Naive B cell (primary cell): ENCODE results near the gene ACAN. TPM values are rescaled to one million over a fixed set of nuclear protein-coding genes. Genes with fewer than 3 reads are reported as not detected.

Source experiments
- ATAC-seq, 2 donors: fragments of 150-1000 bp; cut with Tn5 transposase; 2 replicates each; pipeline ENCODE4 v1.10.0; 2021; ENCODE audit warnings: low read depth in 2 of 2, mild to moderate bottlenecking in 2 of 2, moderate library complexity in 2 of 2
- DNase-seq: peaks from one replicate; pipeline ENCODE4 v3.0.0; 2022
- H3K27ac Mint-ChIP-seq, 6 donors: one replicate each; pipeline ENCODE4 v1.8.0; 2020 to 2022; ENCODE audit warnings: mild to moderate bottlenecking in 6 of 6, mixed read lengths in 6 of 6, moderate library complexity in 5 of 6, inconsistent platforms in 2 of 6
- H3K27me3 Mint-ChIP-seq, 3 donors: one replicate each; pipeline ENCODE4 v1.8.0; 2021 to 2022; ENCODE audit warnings: mixed read lengths in 3 of 3, mild to moderate bottlenecking in 1 of 3
- H3K36me3 Mint-ChIP-seq, 2 donors: one replicate each; pipeline ENCODE4 v1.8.0; 2020 to 2022; ENCODE audit warnings: mixed read lengths in 2 of 2, inconsistent platforms in 1 of 2, mild to moderate bottlenecking in 1 of 2
- H3K4me1 Mint-ChIP-seq, 3 donors: one replicate each; pipeline ENCODE4 v1.8.0; 2020 to 2022; ENCODE audit warnings: mixed read lengths in 3 of 3, inconsistent platforms in 1 of 3, mild to moderate bottlenecking in 1 of 3, moderate library complexity in 1 of 3
- H3K4me3 Mint-ChIP-seq, 8 donors: one replicate each; pipeline ENCODE4 v1.8.0; 2020 to 2022; ENCODE audit warnings: mild to moderate bottlenecking in 8 of 8, mixed read lengths in 8 of 8, moderate library complexity in 8 of 8, inconsistent platforms in 2 of 8
- H3K9me3 Mint-ChIP-seq, 7 donors: one replicate each; pipeline ENCODE4 v1.8.0; 2020 to 2022; ENCODE audit warnings: mixed read lengths in 7 of 7, mild to moderate bottlenecking in 5 of 7, inconsistent platforms in 2 of 7, moderate library complexity in 1 of 7
- polyA plus RNA-seq, 6 donors: library from polyadenylated mRNA; unstranded; fragments of 300-500 nt; fragmentation: Illumina TruSeq; gene quantifications; one replicate each; pipeline ENCODE4 v1.2.3, GENCODE V29; 2021; ENCODE audit warnings: low read depth in 6 of 6

Gene ACAN
- under 1 TPM in 1 of 6 donors, not detected in 5; 0.17 TPM for polyA plus RNA-seq

DNA sequence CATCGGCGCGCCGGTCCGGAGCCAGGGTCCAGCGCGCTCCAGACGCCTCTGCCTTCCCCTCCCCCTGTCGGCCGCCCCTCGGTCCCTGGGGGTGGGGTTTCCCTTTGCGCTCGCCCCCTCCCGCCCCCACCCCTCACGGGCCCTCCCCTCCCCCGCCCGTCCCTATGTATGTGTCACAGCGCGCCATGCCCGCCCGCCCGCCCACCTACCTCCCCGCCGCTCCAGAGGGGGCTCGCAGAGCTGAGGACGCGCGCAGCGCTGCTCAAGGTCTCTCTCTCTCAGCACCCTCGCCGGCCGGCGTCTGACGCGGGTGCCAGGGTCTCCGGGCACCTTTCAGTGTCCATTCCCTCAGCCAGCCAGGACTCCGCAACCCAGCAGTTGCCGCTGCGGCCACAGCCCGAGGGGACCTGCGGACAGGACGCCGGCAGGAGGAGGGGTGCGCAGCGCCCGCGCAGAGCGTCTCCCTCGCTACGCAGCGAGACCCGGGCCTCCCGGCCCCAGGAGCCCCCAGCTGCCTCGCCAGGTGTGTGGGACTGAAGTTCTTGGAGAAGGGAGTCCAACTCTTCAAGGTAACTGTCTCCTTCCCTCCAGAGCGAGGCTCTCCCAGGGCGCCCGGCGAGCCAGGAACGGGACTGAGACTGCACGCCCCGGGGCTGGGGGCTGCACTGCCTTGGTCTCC lies at the start of gene ACAN:
Gene ACAN (plus strand): TSS at position 196 of the 679 bp plus-strand sequence. CDS start 32,771 bp downstream, outside the sequence.
- Mint-ChIP-seq H3K27ac (peak within 1 kb of the TSS in 2 of 6 donors; percentile 25 to 57), H3K4me3 (peak within 1 kb of the TSS; percentile 53 to 96 (median 90)), H3K36me3 (no peaks in the 10 kb centered on the region), H3K4me1 (peaks cover 20 to 24% (median 23%) of the 10 kb centered on the region in 3 donors), H3K9me3 (peaks cover 0 to 2% (median 0%) of the 10 kb centered on the region in 7 donors), H3K27me3 (peaks cover 62 to 94% (median 85%) of the 10 kb centered on the region in 3 donors)
- DNase-seq (no peak), ATAC-seq (no peak)

DNA sequence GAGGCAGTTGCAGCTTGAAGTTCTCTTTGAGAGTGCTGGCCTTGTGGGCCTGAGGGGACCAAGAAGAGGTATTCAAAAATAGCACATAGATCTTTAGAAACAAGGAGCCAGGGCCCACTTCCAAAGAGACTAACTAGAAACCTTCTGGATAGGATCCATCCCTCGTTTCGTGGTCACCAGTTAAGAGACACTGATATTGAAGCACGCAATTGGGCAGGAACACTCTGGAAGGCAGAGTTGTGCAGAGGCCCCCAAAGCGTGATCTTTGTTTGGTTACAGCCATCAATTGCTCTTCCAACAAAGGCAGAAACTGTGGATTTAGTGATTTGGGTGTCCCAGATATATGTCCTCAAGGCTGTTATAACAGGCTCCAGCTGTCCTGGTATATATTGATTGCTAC lies 46.7 kb upstream of the ACAN start:
- Mint-ChIP-seq H3K4me1 (peaks cover 0 to 5% (median 4%) of the 10 kb centered on the region in 3 donors), H3K9me3 (peaks cover 0 to 6% (median 4%) of the 10 kb centered on the region in 7 donors), H3K27ac (peak overlapping the region in 1 of 6 donors; percentile 41), H3K4me3 (no peak overlapping the region), H3K36me3 (peaks cover 0 to 5% of the 10 kb centered on the region in 2 donors), H3K27me3 (peaks cover 20 to 27% (median 25%) of the 10 kb centered on the region in 3 donors)
- DNase-seq (no peak), ATAC-seq (no peak)

DNA sequence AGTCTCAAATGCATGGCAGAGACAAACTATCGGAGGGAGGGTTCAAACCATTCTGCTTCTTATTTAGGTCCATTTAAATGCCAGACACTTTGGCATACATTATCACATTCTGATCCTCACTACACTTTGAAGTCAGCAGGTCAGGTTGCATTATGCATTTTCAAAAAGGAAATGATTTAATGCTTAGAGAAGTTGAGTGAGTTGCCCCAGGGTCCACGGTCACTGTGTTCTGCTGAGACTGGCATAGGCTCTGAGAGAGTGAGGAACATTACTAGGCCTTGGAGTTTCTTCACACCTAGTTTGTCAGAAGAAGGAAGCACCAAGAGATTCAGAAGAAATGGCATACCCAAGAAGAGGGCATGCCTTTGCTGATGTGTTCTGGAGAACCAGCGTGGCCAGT lies 46.3 kb upstream of the ACAN start:
- DNase-seq: no peak
- peaks cover 0 to 5% of the 10 kb centered on the region in 2 donors for H3K36me3 Mint-ChIP-seq
- H3K27ac Mint-ChIP-seq: no peak overlapping the region
- H3K4me3 Mint-ChIP-seq: no peak overlapping the region
- peaks cover 0 to 5% (median 4%) of the 10 kb centered on the region in 3 donors for H3K4me1 Mint-ChIP-seq
- H3K9me3 Mint-ChIP-seq: peaks cover 0 to 6% (median 4%) of the 10 kb centered on the region in 7 donors
- ATAC-seq: no peak
- peaks cover 21 to 26% (median 25%) of the 10 kb centered on the region in 3 donors for H3K27me3 Mint-ChIP-seq

DNA sequence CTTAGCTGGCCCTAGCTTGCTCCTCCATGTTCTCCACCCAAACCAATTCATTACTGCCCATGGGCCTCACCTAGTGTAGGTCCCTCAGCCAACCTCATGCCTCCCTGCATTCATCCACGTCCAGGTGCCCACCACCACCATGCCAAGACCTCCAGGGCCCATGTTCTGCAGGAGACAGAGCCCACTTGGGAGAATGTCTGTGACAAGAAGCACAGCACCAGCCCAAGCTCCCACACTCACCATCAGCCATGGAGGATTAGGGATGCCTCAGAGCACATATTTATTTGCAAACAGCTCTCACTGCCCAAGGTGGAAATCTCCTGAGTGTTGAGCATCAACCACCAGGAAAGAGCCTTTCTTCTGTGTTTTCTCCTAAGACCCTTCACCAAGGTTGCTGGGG lies 43.4 kb upstream of the ACAN start:
- Mint-ChIP-seq H3K27ac (peak overlapping the region in 1 of 6 donors; percentile 9), H3K4me1 (no peaks in the 10 kb centered on the region), H3K9me3 (peaks cover 0 to 7% (median 4%) of the 10 kb centered on the region in 7 donors), H3K36me3 (peaks cover 0 to 5% of the 10 kb centered on the region in 2 donors), H3K27me3 (peaks cover 12 to 28% (median 20%) of the 10 kb centered on the region in 3 donors), H3K4me3 (no peak overlapping the region)
- ATAC-seq: no peak
- no peak for DNase-seq

DNA sequence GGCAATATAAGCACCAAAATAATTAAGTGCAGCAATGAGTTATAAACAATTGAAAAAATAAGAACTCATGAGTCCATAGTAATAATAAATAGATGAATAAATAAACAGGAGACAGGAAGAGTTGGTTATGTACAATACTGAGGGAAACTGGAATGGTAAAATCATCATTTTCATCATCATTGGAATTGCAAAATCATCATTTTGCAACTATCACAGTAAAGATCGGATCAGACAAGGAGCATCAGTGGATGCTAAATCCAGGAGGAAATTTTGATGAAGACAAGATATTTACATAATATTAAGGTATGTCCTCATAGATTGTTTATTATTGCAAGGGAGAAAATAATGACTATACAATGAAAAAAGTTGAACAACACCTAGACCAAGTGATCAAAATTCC lies 38.8 kb upstream of the ACAN start:
- no peak for ATAC-seq
- Mint-ChIP-seq H3K27ac (no peak overlapping the region), H3K9me3 (peaks cover 1 to 10% (median 4%) of the 10 kb centered on the region in 7 donors), H3K36me3 (peaks cover 0 to 5% of the 10 kb centered on the region in 2 donors), H3K4me3 (no peak overlapping the region), H3K4me1 (peaks cover 1 to 3% (median 1%) of the 10 kb centered on the region in 3 donors), H3K27me3 (peaks cover 12 to 28% (median 14%) of the 10 kb centered on the region in 3 donors)
- no peak for DNase-seq

DNA sequence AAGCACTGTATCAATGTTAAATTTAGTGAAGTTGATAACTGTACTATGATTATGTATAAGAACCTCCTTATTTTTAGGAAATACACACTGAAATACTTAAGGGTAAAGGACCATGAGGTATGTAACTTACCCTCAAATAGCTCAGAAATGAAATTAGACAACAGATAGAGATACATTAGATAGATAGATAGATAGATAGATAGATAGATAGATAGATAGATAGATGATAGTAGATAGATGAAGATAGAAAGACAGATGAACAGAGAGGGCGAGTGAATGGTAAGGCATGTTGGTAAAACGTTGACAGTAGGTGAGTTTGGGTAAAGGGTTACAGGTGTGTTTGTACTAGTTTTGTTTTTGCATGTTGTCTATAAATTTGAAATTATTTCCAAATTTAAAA lies 38.0 kb upstream of the ACAN start:
- ATAC-seq (no peak), DNase-seq (no peak)
- H3K9me3 Mint-ChIP-seq: peaks cover 4 to 14% (median 8%) of the 10 kb centered on the region in 7 donors
- peaks cover 0 to 9% of the 10 kb centered on the region in 2 donors for H3K36me3 Mint-ChIP-seq
- peaks cover 20 to 35% (median 20%) of the 10 kb centered on the region in 3 donors for H3K27me3 Mint-ChIP-seq
- no peak overlapping the region for H3K4me3 Mint-ChIP-seq
- H3K4me1 Mint-ChIP-seq: peaks cover 4 to 11% (median 4%) of the 10 kb centered on the region in 3 donors
- no peak overlapping the region for H3K27ac Mint-ChIP-seq

DNA sequence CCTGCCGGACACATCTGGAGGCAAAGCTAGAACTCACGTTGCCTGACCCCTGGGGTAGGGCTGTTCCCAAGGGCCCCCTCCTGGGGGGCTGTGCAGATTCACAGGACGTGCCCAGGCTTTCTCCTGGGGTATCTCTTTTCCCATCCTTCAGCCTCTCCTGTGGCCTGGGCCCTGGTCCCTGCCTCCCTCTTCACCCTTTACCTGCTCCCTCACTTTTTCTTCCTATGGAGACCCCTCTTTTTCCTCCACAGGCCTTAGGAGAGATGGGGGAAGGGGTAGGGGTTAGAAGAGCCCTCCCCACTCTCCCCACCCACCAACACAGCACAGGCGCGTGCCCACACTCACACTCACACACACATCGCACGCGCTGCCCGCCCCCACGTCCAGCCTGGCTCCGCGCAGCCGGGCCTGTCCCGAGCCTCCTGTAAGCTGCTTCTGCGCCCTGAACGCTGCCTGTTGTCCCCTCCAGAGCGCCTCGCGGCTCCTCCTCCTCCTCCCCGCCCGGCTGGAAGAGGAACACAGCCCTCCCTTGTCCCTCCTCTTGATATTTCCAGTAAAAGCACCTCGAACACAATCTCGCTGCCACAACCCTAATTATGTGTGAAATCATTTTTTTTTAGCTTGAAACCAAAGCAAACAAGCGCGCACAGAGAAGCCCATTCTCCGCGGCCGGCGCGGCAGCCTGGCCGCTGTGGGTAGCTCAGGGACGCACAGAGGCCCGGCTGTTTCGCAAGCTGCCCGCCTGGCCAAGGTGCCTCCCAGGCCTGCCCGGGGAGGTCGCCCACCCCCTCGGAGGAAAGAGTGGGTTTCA lies 33.9 kb upstream of the ACAN start:
- Mint-ChIP-seq H3K36me3 (peaks cover 6 to 8% of the 10 kb centered on the region in 2 donors), H3K4me3 (peak overlapping the region in 5 of 8 donors; percentile 26 to 68 (median 48)), H3K27me3 (peaks cover 30 to 52% (median 44%) of the 10 kb centered on the region in 3 donors), H3K4me1 (peaks cover 4 to 11% (median 4%) of the 10 kb centered on the region in 3 donors), H3K27ac (no peak overlapping the region), H3K9me3 (peaks cover 0 to 22% (median 14%) of the 10 kb centered on the region in 7 donors)
- DNase-seq (no peak), ATAC-seq (no peak)

DNA sequence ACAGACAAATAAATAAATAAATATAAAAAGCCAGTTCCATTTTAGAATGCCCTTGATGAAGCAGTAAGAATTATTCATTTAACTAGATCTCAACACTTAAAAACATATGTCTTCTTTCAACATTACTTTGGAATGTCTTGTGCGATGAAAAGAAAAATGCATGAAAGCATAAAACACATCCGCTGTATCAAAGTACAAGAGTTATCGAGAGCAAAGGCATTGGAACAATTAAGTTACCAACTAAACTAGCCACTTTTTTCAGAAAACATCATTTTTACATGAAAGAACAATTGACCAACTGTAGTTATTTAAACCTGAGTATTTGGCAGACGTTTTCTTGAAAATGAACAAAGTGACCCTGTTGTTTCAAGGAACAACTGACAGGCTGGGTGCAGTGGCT lies 27.5 kb upstream of the ACAN start:
- H3K4me3 Mint-ChIP-seq: no peak overlapping the region
- peaks cover 4 to 8% of the 10 kb centered on the region in 2 donors for H3K36me3 Mint-ChIP-seq
- ATAC-seq (no peak), DNase-seq (no peak)
- H3K4me1 Mint-ChIP-seq: no peaks in the 10 kb centered on the region
- H3K9me3 Mint-ChIP-seq: peaks cover 0 to 33% (median 17%) of the 10 kb centered on the region in 7 donors
- peaks cover 20 to 45% (median 32%) of the 10 kb centered on the region in 3 donors for H3K27me3 Mint-ChIP-seq
- no peak overlapping the region for H3K27ac Mint-ChIP-seq

DNA sequence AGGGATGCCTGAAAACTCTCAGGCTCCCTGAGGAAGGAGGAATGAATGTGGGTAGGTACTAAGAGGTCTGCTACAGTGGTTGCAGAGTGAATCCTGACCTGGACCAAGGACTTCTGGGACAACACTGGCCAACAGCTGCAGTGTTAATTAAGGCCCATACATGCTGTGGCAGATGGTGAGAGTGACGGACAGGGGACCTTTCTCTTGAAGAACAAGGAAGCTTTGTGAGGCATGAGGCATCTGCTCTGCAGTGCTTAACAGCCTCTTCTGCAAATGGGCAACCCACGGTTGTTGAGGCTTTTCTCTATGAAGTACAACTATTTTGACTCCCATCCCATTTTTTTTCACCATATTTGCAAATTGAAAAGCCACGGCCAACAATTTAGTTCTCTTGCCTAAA lies 26.6 kb upstream of the ACAN start:
- Mint-ChIP-seq H3K27me3 (peaks cover 20 to 39% (median 23%) of the 10 kb centered on the region in 3 donors), H3K9me3 (peaks cover 0 to 27% (median 14%) of the 10 kb centered on the region in 7 donors), H3K36me3 (peaks cover 4 to 8% of the 10 kb centered on the region in 2 donors), H3K4me1 (no peaks in the 10 kb centered on the region), H3K4me3 (no peak overlapping the region), H3K27ac (no peak overlapping the region)
- no peak for ATAC-seq
- no peak for DNase-seq

DNA sequence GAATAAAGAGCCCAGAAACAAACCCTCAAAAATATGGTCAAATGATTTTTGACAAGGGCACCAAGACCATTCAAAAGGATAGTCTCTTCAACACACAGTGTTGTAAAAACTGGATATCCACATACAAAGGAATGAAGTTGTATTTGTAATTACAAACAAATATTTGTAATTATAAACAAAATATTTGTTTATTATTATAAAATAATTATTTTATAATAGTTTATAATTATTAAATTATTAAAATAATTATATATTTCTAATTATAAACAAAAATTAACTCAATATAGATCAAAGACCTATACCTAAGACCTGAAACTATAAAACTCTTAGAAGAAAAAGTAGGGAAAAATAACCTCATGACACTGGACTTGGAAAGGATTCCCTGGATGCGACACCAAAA lies 23.3 kb upstream of the ACAN start:
- H3K27me3 Mint-ChIP-seq: peaks cover 9 to 35% (median 12%) of the 10 kb centered on the region in 3 donors
- H3K4me3 Mint-ChIP-seq: no peak overlapping the region
- ATAC-seq (no peak), DNase-seq (no peak)
- H3K27ac Mint-ChIP-seq: no peak overlapping the region
- H3K4me1 Mint-ChIP-seq: no peaks in the 10 kb centered on the region
- H3K9me3 Mint-ChIP-seq: peaks cover 0 to 22% (median 10%) of the 10 kb centered on the region in 7 donors
- H3K36me3 Mint-ChIP-seq: peaks cover 0 to 4% of the 10 kb centered on the region in 2 donors

DNA sequence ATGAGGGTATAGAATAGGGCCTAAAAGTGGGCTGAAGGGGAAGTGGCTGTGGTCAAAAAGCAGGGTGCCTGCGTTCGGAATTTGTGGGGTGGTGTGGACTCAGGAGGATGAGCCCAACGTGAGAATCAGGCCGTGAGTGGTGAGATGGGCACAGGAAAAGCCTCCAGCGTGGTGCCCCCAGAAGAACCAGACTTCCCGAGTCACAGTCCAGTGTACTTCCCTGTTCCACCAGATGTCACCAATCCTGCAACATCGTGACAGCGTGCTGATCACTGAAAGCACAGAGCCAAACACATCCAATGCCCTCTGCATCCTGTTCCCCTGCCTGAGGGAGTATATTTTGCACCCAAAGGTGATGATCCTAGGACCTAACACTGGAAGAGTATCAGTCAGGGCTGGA lies 20.8 kb upstream of the ACAN start:
- no peak overlapping the region for H3K4me3 Mint-ChIP-seq
- no peaks in the 10 kb centered on the region for H3K4me1 Mint-ChIP-seq
- peaks cover 0 to 4% (median 0%) of the 10 kb centered on the region in 7 donors for H3K9me3 Mint-ChIP-seq
- H3K27me3 Mint-ChIP-seq: peaks cover 9 to 29% (median 16%) of the 10 kb centered on the region in 3 donors
- H3K36me3 Mint-ChIP-seq: peaks cover 0 to 6% of the 10 kb centered on the region in 2 donors
- peak overlapping the region in 1 of 6 donors; percentile 19 for H3K27ac Mint-ChIP-seq
- ATAC-seq (no peak), DNase-seq (no peak)

DNA sequence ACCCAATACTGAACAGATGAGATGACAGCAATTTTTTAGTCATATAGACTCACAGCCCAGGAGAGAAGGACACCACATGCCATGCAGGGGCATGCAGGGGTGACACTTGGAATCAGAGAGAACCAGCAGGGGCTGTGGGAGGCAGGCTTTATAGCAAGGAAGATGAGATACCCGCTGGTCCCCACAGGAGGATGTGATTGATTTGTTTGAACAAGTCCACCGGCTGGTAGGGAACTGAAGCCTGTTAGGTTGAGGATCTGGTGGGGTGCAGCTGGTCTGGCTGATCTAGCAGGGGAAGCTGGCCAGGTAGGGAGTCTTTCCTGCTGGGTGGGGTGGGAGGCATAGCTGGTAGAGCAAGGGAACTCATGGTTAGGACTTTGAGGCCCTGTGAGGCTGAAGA lies 18.0 kb upstream of the ACAN start:
- Mint-ChIP-seq H3K4me3 (no peak overlapping the region), H3K9me3 (peaks cover 0 to 5% (median 0%) of the 10 kb centered on the region in 7 donors), H3K4me1 (no peaks in the 10 kb centered on the region), H3K27ac (peak overlapping the region in 2 of 6 donors; percentile 47 to 64), H3K27me3 (peaks cover 6 to 19% (median 11%) of the 10 kb centered on the region in 3 donors), H3K36me3 (peaks cover 0 to 7% of the 10 kb centered on the region in 2 donors)
- ATAC-seq: no peak
- DNase-seq: no peak

DNA sequence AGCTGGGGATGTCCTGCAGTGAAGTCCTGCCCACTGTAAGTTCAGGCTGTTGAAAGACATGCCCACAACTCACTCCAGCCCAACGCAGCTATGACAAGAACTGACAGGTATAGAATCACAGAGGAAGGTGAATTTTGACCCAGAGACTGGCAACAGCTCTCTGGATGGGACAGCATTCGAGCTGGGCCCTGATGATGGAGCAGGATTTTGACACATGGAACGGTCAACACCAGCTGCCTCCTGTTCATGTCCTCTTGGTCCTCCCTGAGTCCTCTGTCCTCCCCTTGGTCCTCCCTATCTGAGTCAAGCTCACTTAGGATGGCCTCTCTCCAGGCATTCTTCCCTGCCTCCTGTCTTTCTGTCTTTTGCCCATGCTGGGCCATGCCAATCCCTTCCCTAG lies 15.2 kb upstream of the ACAN start:
- H3K27me3 Mint-ChIP-seq: peaks cover 15 to 35% (median 16%) of the 10 kb centered on the region in 3 donors
- H3K4me1 Mint-ChIP-seq: peaks cover 0 to 2% (median 0%) of the 10 kb centered on the region in 3 donors
- DNase-seq (no peak), ATAC-seq (no peak)
- peak overlapping the region in 2 of 6 donors; percentile 10 to 77 for H3K27ac Mint-ChIP-seq
- peaks cover 0 to 5% (median 0%) of the 10 kb centered on the region in 7 donors for H3K9me3 Mint-ChIP-seq
- H3K4me3 Mint-ChIP-seq: no peak overlapping the region
- peaks cover 0 to 14% of the 10 kb centered on the region in 2 donors for H3K36me3 Mint-ChIP-seq
